Keratinocyte (primary cell): Measurements from ENCODE around the gene SHQ1.

Source experiments
- EZH2 ChIP-seq: IDR thresholded peaks from one replicate; pipeline ENCODE4 v1.6.1; 2012; ENCODE audit warnings: inconsistent platforms, mild to moderate bottlenecking, low read length, moderate library complexity
- TF ChIP-seq, protein P1 (sequence below), 3 experiments: IDR thresholded peaks in 1 of 3; conservative IDR thresholded peaks in 1 of 3; optimal IDR thresholded peaks in 1 of 3; 2 replicates in 2 of 3; 3 replicates in 1 of 3; pipeline versions ENCODE3 to v1.5.1; 2011; ENCODE audit warnings: low read length in 3 of 3, mild to moderate bottlenecking in 3 of 3, moderate library complexity in 2 of 3, control low read depth in 1 of 3, inconsistent platforms in 1 of 3; ENCODE audit not compliant: insufficient read depth in 2 of 3; ENCODE audit errors: extremely low read depth in 1 of 3

DNA sequence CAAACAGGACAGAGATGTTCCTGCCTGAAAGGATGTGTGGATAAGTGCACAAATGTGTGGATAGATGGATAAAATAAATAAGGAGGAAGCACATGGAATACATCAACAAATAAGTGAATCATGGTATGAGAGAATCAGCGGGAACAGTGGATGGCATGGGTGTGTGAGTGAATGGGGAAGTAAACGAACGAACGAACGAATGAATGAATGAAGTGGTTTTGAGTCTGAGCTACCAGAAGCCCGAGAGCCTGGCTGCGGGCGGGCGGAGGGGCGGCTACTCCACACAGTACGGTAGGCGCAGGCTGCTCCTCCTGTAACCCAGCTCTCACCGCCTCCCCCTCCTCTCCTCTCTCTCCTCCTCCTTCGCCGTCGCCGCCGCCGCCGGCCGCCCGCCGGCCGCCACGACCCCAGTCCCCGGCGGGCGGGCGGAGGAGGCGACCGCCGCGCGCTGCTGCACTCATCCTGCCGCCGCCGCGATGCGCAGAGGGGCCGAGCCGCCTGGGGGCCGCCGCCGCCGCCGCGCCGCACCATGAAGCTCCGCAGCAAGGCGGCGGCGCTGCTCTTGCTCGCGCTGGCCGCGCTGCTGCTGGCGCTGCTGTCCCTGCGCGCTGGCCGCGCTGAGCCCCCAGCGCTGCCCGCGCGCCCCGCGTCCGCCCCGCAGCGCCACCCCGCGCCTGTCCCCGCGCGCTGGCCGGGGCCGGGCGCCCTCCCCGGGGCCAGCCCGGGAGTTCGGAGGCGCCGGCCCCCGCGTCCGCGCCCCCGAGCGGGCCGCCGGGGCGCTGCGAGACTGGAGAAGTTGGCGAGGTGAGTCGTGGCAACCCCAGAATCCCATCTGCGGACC is 39.7 kb upstream of the SHQ1 start, which contains the start of gene GXYLT2:
- no peak for TF ChIP-seq EZH2
- TF ChIP-seq, protein P1, sequence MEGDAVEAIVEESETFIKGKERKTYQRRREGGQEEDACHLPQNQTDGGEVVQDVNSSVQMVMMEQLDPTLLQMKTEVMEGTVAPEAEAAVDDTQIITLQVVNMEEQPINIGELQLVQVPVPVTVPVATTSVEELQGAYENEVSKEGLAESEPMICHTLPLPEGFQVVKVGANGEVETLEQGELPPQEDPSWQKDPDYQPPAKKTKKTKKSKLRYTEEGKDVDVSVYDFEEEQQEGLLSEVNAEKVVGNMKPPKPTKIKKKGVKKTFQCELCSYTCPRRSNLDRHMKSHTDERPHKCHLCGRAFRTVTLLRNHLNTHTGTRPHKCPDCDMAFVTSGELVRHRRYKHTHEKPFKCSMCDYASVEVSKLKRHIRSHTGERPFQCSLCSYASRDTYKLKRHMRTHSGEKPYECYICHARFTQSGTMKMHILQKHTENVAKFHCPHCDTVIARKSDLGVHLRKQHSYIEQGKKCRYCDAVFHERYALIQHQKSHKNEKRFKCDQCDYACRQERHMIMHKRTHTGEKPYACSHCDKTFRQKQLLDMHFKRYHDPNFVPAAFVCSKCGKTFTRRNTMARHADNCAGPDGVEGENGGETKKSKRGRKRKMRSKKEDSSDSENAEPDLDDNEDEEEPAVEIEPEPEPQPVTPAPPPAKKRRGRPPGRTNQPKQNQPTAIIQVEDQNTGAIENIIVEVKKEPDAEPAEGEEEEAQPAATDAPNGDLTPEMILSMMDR (optimal IDR thresholded peaks at IDR 0.05 in 1 of 3, IDR thresholded peaks at IDR 0.05 in 1 of 3, conservative IDR thresholded peaks at IDR 0.05 in 1 of 3; ENCODE audit: extremely low read depth in 1 of 3, insufficient read depth in 2 of 3, low read length in 3 of 3), result no peak
